Transverse colon (tissue), 4 donors: ENCODE measurements around the gene SMG7. TPM values are rescaled to one million over a fixed set of nuclear protein-coding genes. Genes with fewer than 3 reads are reported as not detected.

Experiments
- DNase-seq: peaks from one replicate; pipeline ENCODE4 v3.0.0-alpha.2; 2019
- H3K27ac ChIP-seq, 4 donors: fragments of 200-600 bp; sonication (generic); 2 replicates each; pipeline ENCODE4 v1.5.1; 2016 to 2018; ENCODE audit warnings: inconsistent platforms in 4 of 4
- H3K27me3 ChIP-seq: fragments of 200-600 bp; sonication (generic); 2 replicates; pipeline ENCODE4 v1.5.1; 2017; ENCODE audit warnings: inconsistent platforms
- H3K36me3 ChIP-seq, 4 donors: fragments of 200-600 bp; sonication (generic); 2 replicates each; pipeline ENCODE4 v1.5.1; 2017 to 2019; ENCODE audit warnings: inconsistent platforms in 4 of 4
- H3K4me1 ChIP-seq, 4 donors: fragments of 200-600 bp; sonication (generic); 2 replicates each; pipeline ENCODE4 v1.5.1; 2017 to 2020; ENCODE audit warnings: inconsistent platforms in 4 of 4
- H3K4me3 ChIP-seq, 4 donors: fragments of 200-600 bp; sonication (generic); 1 replicate in 1 of 4; 2 replicates in 3 of 4; pipeline versions ENCODE4 v1.5.1 to v1.6.1; 2017 to 2019; ENCODE audit warnings: inconsistent platforms in 4 of 4
- H3K9me3 ChIP-seq, 2 donors: fragments of 200-600 bp; sonication (generic); 2 replicates each; pipeline ENCODE4 v1.5.1; 2017 to 2019; ENCODE audit warnings: inconsistent platforms in 2 of 2
- CTCF ChIP-seq, 5 experiments: fragments of 200-600 bp in 3 of 5; fragments of 450-650 bp in 2 of 5; sonication (generic) in 3 of 5; IDR thresholded peaks; 1 replicate in 2 of 5; 2 replicates in 3 of 5; pipeline ENCODE4 v1.5.1; 2016 to 2017; ENCODE audit warnings: antibody characterized with exemption in 5 of 5, inconsistent platforms in 3 of 5, mild to moderate bottlenecking in 2 of 5, moderate library complexity in 1 of 5
- EP300 ChIP-seq: sonication (generic); formaldehyde crosslinking; IDR thresholded peaks from one replicate; pipeline ENCODE4 v1.6.1; 2017; ENCODE audit warnings: antibody characterized with exemption, low read depth
- POLR2A ChIP-seq: fragments of 450-650 bp; IDR thresholded peaks from one replicate; pipeline ENCODE4 v1.6.1; 2016; ENCODE audit warnings: antibody characterized with exemption, mild to moderate bottlenecking, moderate library complexity
- POLR2AphosphoS5 ChIP-seq, 3 donors: sonication (generic); formaldehyde crosslinking; IDR thresholded peaks; one replicate each; pipeline ENCODE4 v1.6.1; 2016; ENCODE audit warnings: antibody characterized with exemption in 3 of 3
- WGBS, 2 donors: methylation state at CpG; one replicate each; pipeline ENCODE4 v1.1.5; 2018; ENCODE audit warnings: low coverage in 1 of 2; 5-methylcytosine and 5-hydroxymethylcytosine counted together
- in situ Hi-C, 4 donors: fragments of 200-750 bp; cut with MboI; loops; one replicate each; pipeline versions ENCODE4 v1.15.0 to v1.15.1; 2017; ENCODE audit warnings: low sequenced_read_pairs in 3 of 4, low pct_ligation_motif_present in 1 of 4, low pct_unique_long_range_greater_than_20kb in 1 of 4
- intact Hi-C: fragments of 100-400 bp; cut with DNase I; formaldehyde crosslinking; loops from one replicate; pipeline ENCODE4 v1.15.1; 2023; ENCODE audit warnings: low total_unique reads
- total RNA-seq, 4 donors: library from RNA; depleted of rRNA; stranded (reverse); fragments of >200 nt; gene quantifications; one replicate each; pipeline ENCODE4 v1.1.0, GENCODE V29; 2016

SMG7 gene
- total RNA-seq, 4 donors from 2014 or later: 54.9 to 107 (median 74.1) TPM

GRCh38 chr1:183554577-183554976 is 82.3 kb downstream of the SMG7 start:
- no peak overlapping the region for H3K4me3 ChIP-seq
- TF ChIP-seq EP300: no peak
- TF ChIP-seq POLR2A: no peak
- TF ChIP-seq POLR2AphosphoS5 (IDR thresholded peaks at IDR 0.05): no peak
- TF ChIP-seq CTCF (IDR thresholded peaks at IDR 0.05): no peak
- H3K9me3 ChIP-seq: no peaks in the 10 kb centered on the region
- no peak for DNase-seq
- H3K27ac ChIP-seq: no peak overlapping the region
- H3K36me3 ChIP-seq: peaks cover 0 to 30% (median 11%) of the 10 kb centered on the region in 4 donors
- 42 to 69% methylated on average over 2 to 3 of the region's 3 CpGs for WGBS, 2 donors
- H3K27me3 ChIP-seq: no peaks in the 10 kb centered on the region
- no peaks in the 10 kb centered on the region for H3K4me1 ChIP-seq
- intact Hi-C loops (no loop called here), in situ Hi-C loops (no loop called here)

GRCh38 chr1:183559061-183559460 is 86.8 kb downstream of the SMG7 start:
- intact Hi-C loops: no loop called here
- H3K9me3 ChIP-seq: no peaks in the 10 kb centered on the region
- no peaks in the 10 kb centered on the region for H3K27me3 ChIP-seq
- TF ChIP-seq POLR2AphosphoS5 (IDR thresholded peaks at IDR 0.05) (no peak), POLR2A (no peak), EP300 (no peak)
- no peak overlapping the region for H3K27ac ChIP-seq
- H3K4me3 ChIP-seq: no peak overlapping the region
- DNase-seq: no peak
- no peaks in the 10 kb centered on the region for H3K4me1 ChIP-seq
- H3K36me3 ChIP-seq: no peaks in the 10 kb centered on the region
- in situ Hi-C loops: no loop called here

GRCh38 chr1:183562701-183563100 is 90.4 kb downstream of the SMG7 start:
- no peaks in the 10 kb centered on the region for H3K36me3 ChIP-seq
- H3K9me3 ChIP-seq: no peaks in the 10 kb centered on the region
- 87 to 100% methylated on average over 2 of the region's 2 CpGs for WGBS, 2 donors
- in situ Hi-C loops (no loop called here), intact Hi-C loops (no loop called here)
- no peaks in the 10 kb centered on the region for H3K27me3 ChIP-seq
- no peak overlapping the region for H3K4me3 ChIP-seq
- H3K4me1 ChIP-seq: peaks cover 0 to 9% (median 3%) of the 10 kb centered on the region in 4 donors
- TF ChIP-seq EP300 (no peak), POLR2AphosphoS5 (IDR thresholded peaks at IDR 0.05) (no peak), POLR2A (no peak), CTCF (IDR thresholded peaks at IDR 0.05) (no peak)
- no peak for DNase-seq
- H3K27ac ChIP-seq: no peak overlapping the region

- WGBS, 2 donors: 73 to 90% methylated on average over 2 to 4 of the region's 4 CpGs
- peaks cover 0 to 13% (median 3%) of the 10 kb centered on the region in 4 donors for H3K4me1 ChIP-seq
- intact Hi-C loops: no loop called here
These were observed 93.0 kb downstream of the SMG7 start for GRCh38 chr1:183565261-183565660.

GRCh38 chr1:183566026-183566425 is 93.7 kb downstream of the SMG7 start:
- in situ Hi-C loops (no loop called here), intact Hi-C loops (no loop called here)

More at GRCh38 chr1:183565261-183565660, 93.0 kb downstream of the SMG7 start:
- in situ Hi-C loops: no loop called here
- no peak for DNase-seq
- TF ChIP-seq EP300: no peak
- no peak overlapping the region for H3K27ac ChIP-seq
- H3K9me3 ChIP-seq: no peaks in the 10 kb centered on the region
- no peaks in the 10 kb centered on the region for H3K27me3 ChIP-seq
- H3K4me3 ChIP-seq: no peak overlapping the region
- no peaks in the 10 kb centered on the region for H3K36me3 ChIP-seq

More at GRCh38 chr1:183566026-183566425, 93.7 kb downstream of the SMG7 start:
- Histone ChIP-seq H3K4me3 (no peak overlapping the region), H3K27me3 (no peaks in the 10 kb centered on the region), H3K27ac (no peak overlapping the region), H3K36me3 (no peaks in the 10 kb centered on the region), H3K9me3 (no peaks in the 10 kb centered on the region), H3K4me1 (peaks cover 0 to 13% (median 3%) of the 10 kb centered on the region in 4 donors)
- DNase-seq: no peak
- WGBS, 2 donors: 94 to 100% methylated on average over 1 to 2 of the region's 2 CpGs
- TF ChIP-seq POLR2AphosphoS5 (IDR thresholded peaks at IDR 0.05) (no peak), CTCF (IDR thresholded peaks at IDR 0.05) (no peak), EP300 (no peak), POLR2A (no peak)
